ENCODE data around the gene TRIO.

GRCh38 chr5:14501353-14502293, 358.5 kb downstream of the TRIO start:
- TF ChIP-seq CTCF (IDR thresholded peaks at IDR 0.05 in 2 of 3, conservative IDR thresholded peaks at IDR 0.05 in 1 of 3; ENCODE audit: control insufficient read depth in 2 of 3, extremely low read depth in 1 of 3, insufficient read depth in 1 of 3, low read depth in 3 of 3, low read length in 3 of 3) (no peak), POLR2AphosphoS5 (IDR thresholded peaks at IDR 0.05; ENCODE audit: low read length) (no peak)
